ENCODE measurements around the gene HEMGN. TPM values are rescaled to one million over a fixed set of nuclear protein-coding genes. Genes with fewer than 3 reads are reported as not detected.

HEMGN gene
- total and polyA plus RNA-seq, 2 experiments from 2014 or later, result not detected

DNA sequence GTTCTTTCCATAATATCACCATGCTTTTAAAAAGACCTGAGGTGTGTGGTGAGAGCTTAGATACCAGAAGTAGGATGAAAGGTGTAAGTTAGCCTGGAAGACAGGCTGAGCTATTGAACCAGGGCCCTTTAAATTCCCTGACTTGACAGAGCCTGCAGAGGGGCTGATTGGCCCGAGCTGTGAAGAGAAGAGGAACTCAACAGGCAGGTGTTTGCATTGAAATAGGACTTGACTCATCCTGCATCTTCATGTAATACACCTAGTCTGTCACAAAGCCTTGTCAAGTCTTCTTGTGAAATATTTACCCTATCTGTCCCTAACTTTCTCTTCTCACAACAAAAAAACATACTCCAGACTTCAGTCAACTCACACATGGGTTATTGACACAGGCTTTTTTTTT lies 28.5 kb upstream of the HEMGN start (continued):
- no peak for TF ChIP-seq CTCF (conservative IDR thresholded peaks at IDR 0.05; ENCODE audit: low read depth in 2 of 2)

DNA sequence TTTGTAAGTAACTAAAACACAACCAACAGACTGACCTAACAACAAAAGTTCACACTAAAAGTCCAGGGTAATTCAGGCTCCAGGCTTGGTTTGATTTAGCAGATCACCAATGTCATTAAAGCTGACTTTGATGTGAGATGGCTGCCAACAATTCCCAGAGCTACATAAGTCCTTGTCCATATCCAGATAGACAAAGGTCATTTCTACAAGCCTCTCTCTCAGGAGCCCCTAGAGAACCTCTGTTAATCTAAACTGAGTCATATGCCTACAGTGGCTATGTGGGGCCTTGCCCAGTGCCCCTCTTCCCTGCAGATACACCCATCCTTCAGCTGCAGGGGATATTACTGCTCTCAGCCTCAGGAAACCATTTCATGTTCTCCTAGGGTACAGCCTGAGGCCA lies 26.9 kb upstream of the HEMGN start:
- Mint-ChIP-seq H3K36me3 (ENCODE audit: low read depth) (no peaks in the 10 kb centered on the region), H3K27me3 (ENCODE audit: insufficient read depth, low read depth, poor library complexity) (peaks cover 9% of the 10 kb centered on the region), H3K9me3 (no peaks in the 10 kb centered on the region), H3K27ac (no peak overlapping the region), H3K4me1 (peaks cover 5% of the 10 kb centered on the region; the same call in 1 of the 3 replicates), H3K4me3 (no peak overlapping the region)
- H3F3A ChIP-seq (replicated peaks; ENCODE audit: low read depth), result no peaks in the 10 kb centered on the region
- ATAC-seq, result no peak
- H3K27me3 ChIP-seq (ENCODE audit: insufficient read depth), result peaks cover 13% of the 10 kb centered on the region; the same call in 1 of the 2 replicates
- H3K36me3 ChIP-seq (ENCODE audit: insufficient read depth), result no peaks in the 10 kb centered on the region
- H2AFZ ChIP-seq, result no peak overlapping the region
- H3K4me3 ChIP-seq, result no peak overlapping the region
- DNase-seq (ENCODE audit: low spot score), result no peak
- no peaks in the 10 kb centered on the region for H3K9me2 ChIP-seq (ENCODE audit: insufficient read depth)
- H4K20me1 ChIP-seq (replicated peaks; ENCODE audit: insufficient read depth), result no peaks in the 10 kb centered on the region
- H3K4me2 ChIP-seq, result no peak overlapping the region
- no peaks in the 10 kb centered on the region for H3K79me2 ChIP-seq (replicated peaks; ENCODE audit: insufficient read depth)
- H3K27ac ChIP-seq (ENCODE audit: low read depth), result no peak overlapping the region
- H3K4me1 ChIP-seq (ENCODE audit: insufficient read depth), result no peaks in the 10 kb centered on the region
- TF ChIP-seq JUNB (IDR thresholded peaks at IDR 0.05; ENCODE audit: unreplicated experiment) (no peak), CTCF (conservative IDR thresholded peaks at IDR 0.05; ENCODE audit: low read depth in 2 of 2) (no peak), STAT1 (IDR thresholded peaks at IDR 0.05; ENCODE audit: unreplicated experiment) (no peak), ZNF331 (CRISPR knock-in tag; IDR thresholded peaks at IDR 0.05; ENCODE audit: low read depth) (no peak), ZNF462 (CRISPR knock-in tag; IDR thresholded peaks at IDR 0.05) (no peak), EZH2phosphoT487 (IDR thresholded peaks at IDR 0.05; ENCODE audit: unreplicated experiment) (no peak), ZNF114 (CRISPR knock-in tag; IDR thresholded peaks at IDR 0.05) (no peak), CREB1 (CRISPR knock-in tag; IDR thresholded peaks at IDR 0.05; ENCODE audit: low read depth) (no peak), EZH2 (IDR thresholded peaks at IDR 0.05; ENCODE audit: low read depth, unreplicated experiment) (no peak)
- TF ChIP-seq, protein P1, sequence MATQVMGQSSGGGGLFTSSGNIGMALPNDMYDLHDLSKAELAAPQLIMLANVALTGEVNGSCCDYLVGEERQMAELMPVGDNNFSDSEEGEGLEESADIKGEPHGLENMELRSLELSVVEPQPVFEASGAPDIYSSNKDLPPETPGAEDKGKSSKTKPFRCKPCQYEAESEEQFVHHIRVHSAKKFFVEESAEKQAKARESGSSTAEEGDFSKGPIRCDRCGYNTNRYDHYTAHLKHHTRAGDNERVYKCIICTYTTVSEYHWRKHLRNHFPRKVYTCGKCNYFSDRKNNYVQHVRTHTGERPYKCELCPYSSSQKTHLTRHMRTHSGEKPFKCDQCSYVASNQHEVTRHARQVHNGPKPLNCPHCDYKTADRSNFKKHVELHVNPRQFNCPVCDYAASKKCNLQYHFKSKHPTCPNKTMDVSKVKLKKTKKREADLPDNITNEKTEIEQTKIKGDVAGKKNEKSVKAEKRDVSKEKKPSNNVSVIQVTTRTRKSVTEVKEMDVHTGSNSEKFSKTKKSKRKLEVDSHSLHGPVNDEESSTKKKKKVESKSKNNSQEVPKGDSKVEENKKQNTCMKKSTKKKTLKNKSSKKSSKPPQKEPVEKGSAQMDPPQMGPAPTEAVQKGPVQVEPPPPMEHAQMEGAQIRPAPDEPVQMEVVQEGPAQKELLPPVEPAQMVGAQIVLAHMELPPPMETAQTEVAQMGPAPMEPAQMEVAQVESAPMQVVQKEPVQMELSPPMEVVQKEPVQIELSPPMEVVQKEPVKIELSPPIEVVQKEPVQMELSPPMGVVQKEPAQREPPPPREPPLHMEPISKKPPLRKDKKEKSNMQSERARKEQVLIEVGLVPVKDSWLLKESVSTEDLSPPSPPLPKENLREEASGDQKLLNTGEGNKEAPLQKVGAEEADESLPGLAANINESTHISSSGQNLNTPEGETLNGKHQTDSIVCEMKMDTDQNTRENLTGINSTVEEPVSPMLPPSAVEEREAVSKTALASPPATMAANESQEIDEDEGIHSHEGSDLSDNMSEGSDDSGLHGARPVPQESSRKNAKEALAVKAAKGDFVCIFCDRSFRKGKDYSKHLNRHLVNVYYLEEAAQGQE (IDR thresholded peaks at IDR 0.05; ENCODE audit: unreplicated experiment), result no peak
